HCT116 (cell line): ENCODE data around the gene PHF21B. TPM values are rescaled to one million over a fixed set of nuclear protein-coding genes. Genes with fewer than 3 reads are reported as not detected.

ENCODE experiments used
- ATAC-seq: fragments of 200-7000 bp; cut with Tn5 transposase; 2 replicates; pipeline ENCODE4 v1.9.1; 2020; ENCODE audit warnings: mild to moderate bottlenecking, moderate library complexity
- BruUV-seq: library from RNA; stranded (reverse); fragments of 400-500 nt; replicated peaks from 2 replicates; lab custom pipeline; 2021; lab: Mats Ljungman, UMichigan
- CTCF ChIA-PET: fragments of 300-600 bp; sonication (Branson Sonifier 250); formaldehyde crosslinking; loops from one replicate; lab custom pipeline; 2021; ENCODE audit warnings: antibody characterized with exemption; lab: Charles Lee
- POLR2A ChIA-PET: fragments of 300-600, 350-600 bp; sonication (Branson Sonifier 250); formaldehyde crosslinking; loops from one replicate; lab custom pipeline; 2021; ENCODE audit warnings: antibody characterized with exemption; lab: Charles Lee
- RAD21 ChIA-PET, 2 experiments: fragments of 300-600 bp; sonication (Branson Sonifier 250); formaldehyde crosslinking; loops; one replicate each; lab custom pipeline; 2023; ENCODE audit warnings: low total read pairs in 2 of 2; ENCODE audit not compliant: uncharacterized antibody in 2 of 2, unreplicated experiment in 2 of 2, low non-redundant PET in 1 of 2; lab: Charles Lee
- DNase-seq: peaks from one replicate; pipeline ENCODE4 v3.0.0-alpha.2; 2010; ENCODE audit warnings: low read depth, low spot score
- H2AFZ ChIP-seq: fragments of 200-600 bp; shearing (Covaris generic), sonication (generic); 2 replicates; pipeline ENCODE4 v1.6.1; 2017; ENCODE audit warnings: low read depth, mixed run types, mixed read lengths, antibody characterized with exemption, low read length; ENCODE audit not compliant: poor library complexity, severe bottlenecking
- H3K27ac ChIP-seq: 2 replicates; pipeline ENCODE4 v1.5.1; 2012; ENCODE audit warnings: low read depth, low read length
- H3K27me3 ChIP-seq: fragments of 200-600 bp; sonication (generic); 2 replicates; pipeline ENCODE4 v1.6.1; 2016; ENCODE audit warnings: mixed run types, low read length, mixed read lengths; ENCODE audit not compliant: insufficient read depth
- H3K36me3 ChIP-seq, 2 experiments: fragments of 200-500 bp in 1 of 2; fragments of 200-600 bp in 1 of 2; sonication (Bioruptor generic) in 1 of 2; sonication (generic) in 1 of 2; 2 replicates each; pipeline versions ENCODE4 v1.5.1 to v1.6.1; 2014 to 2016; ENCODE audit warnings: low read length in 2 of 2, inconsistent platforms in 1 of 2, mixed read lengths in 1 of 2, mixed run types in 1 of 2; ENCODE audit not compliant: insufficient read depth in 2 of 2, control insufficient read depth in 1 of 2
- H3K4me1 ChIP-seq, 2 experiments: fragments of 200-600 bp in 1 of 2; sonication (generic) in 1 of 2; 2 replicates each; pipeline versions ENCODE4 v1.5.1 to v1.6.1; 2012 to 2017; ENCODE audit warnings: low read length in 2 of 2, inconsistent platforms in 1 of 2, mild to moderate bottlenecking in 1 of 2, mixed read lengths in 1 of 2, mixed run types in 1 of 2, moderate library complexity in 1 of 2; ENCODE audit not compliant: insufficient read depth in 2 of 2, control insufficient read depth in 1 of 2
- H3K4me2 ChIP-seq: fragments of 200-600 bp; sonication (generic); 2 replicates; pipeline ENCODE4 v1.6.1; 2017; ENCODE audit warnings: mixed run types, low read length, mixed read lengths
- H3K4me3 ChIP-seq, 2 experiments: fragments of 200-600 bp in 1 of 2; sonication (generic) in 1 of 2; replicated peaks in 1 of 2; 2 replicates each; pipeline ENCODE4 v1.5.1; 2011 to 2016; ENCODE audit warnings: low read length in 2 of 2, control low read depth in 1 of 2, low read depth in 1 of 2, mild to moderate bottlenecking in 1 of 2, mixed read lengths in 1 of 2, mixed run types in 1 of 2
- H3K79me2 ChIP-seq: fragments of 200-600 bp; sonication (generic); 2 replicates; pipeline ENCODE4 v1.6.1; 2017; ENCODE audit warnings: mild to moderate bottlenecking, mixed run types, low read length, moderate library complexity, mixed read lengths; ENCODE audit not compliant: insufficient read depth
- H3K9ac ChIP-seq: fragments of 200-600 bp; sonication (generic); 2 replicates; pipeline ENCODE4 v1.6.1; 2016; ENCODE audit warnings: low read length, mixed read lengths
- H3K9me2 ChIP-seq: fragments of 200-600 bp; sonication (generic), shearing (Covaris generic); 2 replicates; pipeline ENCODE4 v1.6.1; 2017; ENCODE audit warnings: mixed run types, mild to moderate bottlenecking, moderate library complexity; ENCODE audit not compliant: insufficient read depth
- H3K9me3 ChIP-seq, 2 experiments: fragments of 200-500 bp in 1 of 2; fragments of 200-600 bp in 1 of 2; sonication (Bioruptor generic) in 1 of 2; sonication (generic) in 1 of 2; 2 replicates each; pipeline ENCODE4 v1.6.1; 2014 to 2017; ENCODE audit warnings: low read length in 2 of 2, mixed read lengths in 2 of 2, inconsistent platforms in 1 of 2, low read depth in 1 of 2, mild to moderate bottlenecking in 1 of 2, mixed run types in 1 of 2, moderate library complexity in 1 of 2; ENCODE audit not compliant: control insufficient read depth in 1 of 2, insufficient read depth in 1 of 2
- H4K20me1 ChIP-seq: fragments of 200-600 bp; sonication (generic), shearing (Covaris generic); 2 replicates; pipeline ENCODE4 v1.6.1; 2017; ENCODE audit warnings: mixed run types, mild to moderate bottlenecking, moderate library complexity; ENCODE audit not compliant: insufficient read depth
- CBX3 ChIP-seq: IDR thresholded peaks from 2 replicates; pipeline ENCODE4 v1.6.1; 2012; ENCODE audit warnings: low read depth
- ELF1 ChIP-seq: IDR thresholded peaks from 2 replicates; pipeline ENCODE4 v1.6.1; 2012; ENCODE audit warnings: low read depth, borderline replicate concordance
- EZH2 ChIP-seq: fragments of 200-600 bp; sonication (generic); IDR thresholded peaks from 2 replicates; pipeline ENCODE4 v1.6.1; 2017; ENCODE audit warnings: antibody characterized with exemption, mixed run types
- RAD21 ChIP-seq: IDR thresholded peaks from 2 replicates; pipeline ENCODE4 v1.6.1; 2012; ENCODE audit warnings: low read depth, mild to moderate bottlenecking
- SP1 ChIP-seq: IDR thresholded peaks from 2 replicates; pipeline ENCODE4 v1.6.1; 2012; ENCODE audit warnings: low read depth
- SRF ChIP-seq: IDR thresholded peaks from 2 replicates; pipeline ENCODE4 v1.6.1; 2012; ENCODE audit warnings: low read depth
- ZFX ChIP-seq: fragments of 450-650 bp; IDR thresholded peaks from 2 replicates; pipeline ENCODE4 v1.6.1; 2017
- intact Hi-C: fragments of 100-400 bp; cut with micrococcal nuclease; formaldehyde crosslinking; loops from 2 replicates; pipeline ENCODE4 v1.10.0; 2022
- total RNA-seq: library from RNA; stranded (reverse); gene quantifications from one replicate; pipeline ENCODE4 v1.2.1, GENCODE V29; 2021; ENCODE audit not compliant: unreplicated experiment
- TF ChIP-seq, protein P1 (sequence below): IDR thresholded peaks from 2 replicates; pipeline ENCODE4 v1.6.1; 2011; ENCODE audit warnings: mild to moderate bottlenecking, low read length, moderate library complexity; ENCODE audit not compliant: insufficient replicate concordance; ENCODE audit errors: extremely low read depth
- TF ChIP-seq, protein P2 (sequence below), 3 experiments: fragments of 200-600 bp in 1 of 3; sonication (generic) in 1 of 3; IDR thresholded peaks in 2 of 3; conservative IDR thresholded peaks in 1 of 3; 2 replicates each; pipeline ENCODE4 v1.5.1; 2012 to 2017; ENCODE audit warnings: low read depth in 2 of 3, low read length in 2 of 3, antibody characterized with exemption in 1 of 3, borderline replicate concordance in 1 of 3, control low read depth in 1 of 3, mild to moderate bottlenecking in 1 of 3, mixed read lengths in 1 of 3, mixed run types in 1 of 3, moderate library complexity in 1 of 3; ENCODE audit not compliant: insufficient read depth in 1 of 3

PHF21B gene
- total RNA-seq, 1 experiment from 2014 or later: not detected

- H3K9me3 ChIP-seq: no peaks in the 10 kb centered on the region
- H2AFZ ChIP-seq: no peak overlapping the region
- ATAC-seq (no peak), DNase-seq (no peak)
- ChIA-PET RAD21 (no interaction called here), CTCF (no interaction called here), POLR2A (no interaction called here)
- H3K4me3 ChIP-seq: no peak overlapping the region
- H3K27me3 ChIP-seq: peaks cover 11% of the 10 kb centered on the region
- H3K27ac ChIP-seq: no peak overlapping the region
- no peaks in the 10 kb centered on the region for H3K4me1 ChIP-seq
- TF ChIP-seq ELF1 (no peak), SP1 (no peak), RAD21 (no peak), EZH2 (no peak), SRF (no peak)
- TF ChIP-seq, protein P1, sequence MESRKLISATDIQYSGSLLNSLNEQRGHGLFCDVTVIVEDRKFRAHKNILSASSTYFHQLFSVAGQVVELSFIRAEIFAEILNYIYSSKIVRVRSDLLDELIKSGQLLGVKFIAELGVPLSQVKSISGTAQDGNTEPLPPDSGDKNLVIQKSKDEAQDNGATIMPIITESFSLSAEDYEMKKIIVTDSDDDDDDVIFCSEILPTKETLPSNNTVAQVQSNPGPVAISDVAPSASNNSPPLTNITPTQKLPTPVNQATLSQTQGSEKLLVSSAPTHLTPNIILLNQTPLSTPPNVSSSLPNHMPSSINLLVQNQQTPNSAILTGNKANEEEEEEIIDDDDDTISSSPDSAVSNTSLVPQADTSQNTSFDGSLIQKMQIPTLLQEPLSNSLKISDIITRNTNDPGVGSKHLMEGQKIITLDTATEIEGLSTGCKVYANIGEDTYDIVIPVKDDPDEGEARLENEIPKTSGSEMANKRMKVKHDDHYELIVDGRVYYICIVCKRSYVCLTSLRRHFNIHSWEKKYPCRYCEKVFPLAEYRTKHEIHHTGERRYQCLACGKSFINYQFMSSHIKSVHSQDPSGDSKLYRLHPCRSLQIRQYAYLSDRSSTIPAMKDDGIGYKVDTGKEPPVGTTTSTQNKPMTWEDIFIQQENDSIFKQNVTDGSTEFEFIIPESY: no peak
- no peak overlapping the region for H3K9ac ChIP-seq
- no peaks in the 10 kb centered on the region for H4K20me1 ChIP-seq
- no peaks in the 10 kb centered on the region for H3K79me2 ChIP-seq
- no peaks in the 10 kb centered on the region for H3K36me3 ChIP-seq
- no peak overlapping the region for H3K4me2 ChIP-seq
- no TSS peak for BruUV-seq
- no peaks in the 10 kb centered on the region for H3K9me2 ChIP-seq
- intact Hi-C loops: no loop called here
These were observed 10.6 kb downstream of the PHF21B start for GRCh38 chr22:44999231-44999630.

DNA sequence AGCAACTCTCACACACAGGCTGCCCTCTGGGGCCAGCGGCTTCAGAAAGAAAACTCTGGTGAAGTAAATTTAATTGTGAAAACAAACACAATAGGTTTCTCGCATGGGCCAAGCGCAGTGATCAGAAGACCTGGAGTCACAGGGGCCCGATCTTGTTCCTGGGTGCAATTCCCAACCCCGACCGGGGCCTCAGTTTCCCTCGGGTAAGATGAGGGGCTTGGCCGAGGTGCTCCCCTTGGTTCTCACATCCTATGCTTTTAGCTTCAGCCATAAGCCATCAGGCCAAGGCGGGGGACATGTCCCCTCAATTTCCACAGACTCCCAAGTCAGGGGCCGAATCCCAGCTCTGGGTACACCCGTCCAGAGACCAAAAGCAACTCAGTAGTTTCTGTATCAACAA, 11.5 kb downstream of the PHF21B start:
- no peak overlapping the region for H2AFZ ChIP-seq
- no peak overlapping the region for H3K27ac ChIP-seq
- no peak overlapping the region for H3K9ac ChIP-seq
- no peaks in the 10 kb centered on the region for H4K20me1 ChIP-seq
- no peaks in the 10 kb centered on the region for H3K9me2 ChIP-seq
- H3K4me1 ChIP-seq: no peaks in the 10 kb centered on the region
- H3K9me3 ChIP-seq: no peaks in the 10 kb centered on the region
- no peak for DNase-seq
- no peaks in the 10 kb centered on the region for H3K79me2 ChIP-seq
- no TSS peak for BruUV-seq
- RAD21 ChIA-PET: no interaction called here
- H3K36me3 ChIP-seq: no peaks in the 10 kb centered on the region
- no peak overlapping the region for H3K4me3 ChIP-seq
- TF ChIP-seq CBX3: no peak
- TF ChIP-seq, protein P2, sequence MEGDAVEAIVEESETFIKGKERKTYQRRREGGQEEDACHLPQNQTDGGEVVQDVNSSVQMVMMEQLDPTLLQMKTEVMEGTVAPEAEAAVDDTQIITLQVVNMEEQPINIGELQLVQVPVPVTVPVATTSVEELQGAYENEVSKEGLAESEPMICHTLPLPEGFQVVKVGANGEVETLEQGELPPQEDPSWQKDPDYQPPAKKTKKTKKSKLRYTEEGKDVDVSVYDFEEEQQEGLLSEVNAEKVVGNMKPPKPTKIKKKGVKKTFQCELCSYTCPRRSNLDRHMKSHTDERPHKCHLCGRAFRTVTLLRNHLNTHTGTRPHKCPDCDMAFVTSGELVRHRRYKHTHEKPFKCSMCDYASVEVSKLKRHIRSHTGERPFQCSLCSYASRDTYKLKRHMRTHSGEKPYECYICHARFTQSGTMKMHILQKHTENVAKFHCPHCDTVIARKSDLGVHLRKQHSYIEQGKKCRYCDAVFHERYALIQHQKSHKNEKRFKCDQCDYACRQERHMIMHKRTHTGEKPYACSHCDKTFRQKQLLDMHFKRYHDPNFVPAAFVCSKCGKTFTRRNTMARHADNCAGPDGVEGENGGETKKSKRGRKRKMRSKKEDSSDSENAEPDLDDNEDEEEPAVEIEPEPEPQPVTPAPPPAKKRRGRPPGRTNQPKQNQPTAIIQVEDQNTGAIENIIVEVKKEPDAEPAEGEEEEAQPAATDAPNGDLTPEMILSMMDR (IDR thresholded peaks at IDR 0.05 in 2 of 3, conservative IDR thresholded peaks at IDR 0.05 in 1 of 3; ENCODE audit: borderline replicate concordance in 1 of 3, insufficient read depth in 1 of 3, low read depth in 2 of 3, low read length in 2 of 3): no peak
- no peak for TF ChIP-seq SRF
- no peak for TF ChIP-seq ZFX
- TF ChIP-seq, all 23 proteins: peak for 0
- no peak overlapping the region for H3K4me2 ChIP-seq
- no peak for ATAC-seq
- ChIA-PET POLR2A (no interaction called here), CTCF (no interaction called here)
- intact Hi-C loops: no loop called here
- peaks cover 20% of the 10 kb centered on the region for H3K27me3 ChIP-seq
